Naive thymus-derived CD4-positive, alpha-beta T cell (primary cell): ENCODE results near the gene OLFM4. TPM values are rescaled to one million over a fixed set of nuclear protein-coding genes. Genes with fewer than 3 reads are reported as not detected.
"Not testable (repeated sequence)": the region's sequence is repeated elsewhere in the genome, so short reads cannot be mapped to it uniquely, and the experiment has no call there.

Experiments
- ATAC-seq: fragments of 150-1000 bp; cut with Tn5 transposase; 2 replicates; pipeline ENCODE4 v1.10.0; 2021; ENCODE audit warnings: mild to moderate bottlenecking, moderate library complexity
- CTCF ChIA-PET: fragments of 350-600 bp; sonication (Branson Sonifier 250); formaldehyde crosslinking; loops from one replicate; lab custom pipeline; 2021; ENCODE audit warnings: antibody characterized with exemption; lab: Charles Lee
- POLR2A ChIA-PET: fragments of 350-600 bp; sonication (Branson Sonifier 250); formaldehyde crosslinking; loops from one replicate; lab custom pipeline; 2021; ENCODE audit warnings: antibody characterized with exemption, inconsistent platforms; lab: Charles Lee
- DNase-seq, 9 donors: peaks; one replicate each; pipeline versions ENCODE4 v3.0.0 to v3.0.0-alpha.2; 2020 to 2022; ENCODE audit warnings: mixed read lengths in 1 of 9
- H3K27ac ChIP-seq: one replicate; pipeline ENCODE4 v1.7.0; 2013; ENCODE audit warnings: mild to moderate bottlenecking, low read depth, low read length, moderate library complexity
- H3K27me3 ChIP-seq, 2 donors: one replicate each; pipeline ENCODE4 v1.7.0; 2013; ENCODE audit warnings: low read length in 2 of 2, mild to moderate bottlenecking in 2 of 2, moderate library complexity in 2 of 2; ENCODE audit not compliant: control insufficient read depth in 2 of 2, insufficient read depth in 2 of 2
- H3K36me3 ChIP-seq, 3 experiments: 1 replicate in 2 of 3; 2 replicates in 1 of 3; pipeline ENCODE4 v1.7.0; 2013; ENCODE audit warnings: low read length in 3 of 3, mild to moderate bottlenecking in 3 of 3, moderate library complexity in 1 of 3; ENCODE audit not compliant: insufficient read depth in 3 of 3, control insufficient read depth in 2 of 3
- H3K4me1 ChIP-seq, 2 donors: one replicate each; pipeline ENCODE4 v1.7.0; 2013; ENCODE audit warnings: low read length in 2 of 2, mild to moderate bottlenecking in 2 of 2, moderate library complexity in 1 of 2; ENCODE audit not compliant: control insufficient read depth in 2 of 2, insufficient read depth in 2 of 2
- H3K4me3 ChIP-seq: 2 replicates; pipeline ENCODE4 v1.7.0; 2013; ENCODE audit warnings: mild to moderate bottlenecking, low read length
- H3K9me3 ChIP-seq, 3 experiments: 1 replicate in 2 of 3; 2 replicates in 1 of 3; pipeline ENCODE4 v1.7.0; 2013; ENCODE audit warnings: low read length in 3 of 3; ENCODE audit not compliant: control insufficient read depth in 2 of 3
- H3K27ac Mint-ChIP-seq, 9 donors: one replicate each; pipeline ENCODE4 v1.8.0; 2020 to 2022; ENCODE audit warnings: mixed read lengths in 9 of 9, mild to moderate bottlenecking in 8 of 9, moderate library complexity in 5 of 9, inconsistent platforms in 2 of 9
- H3K27me3 Mint-ChIP-seq, 5 donors: one replicate each; pipeline ENCODE4 v1.8.0; 2021 to 2022; ENCODE audit warnings: mixed read lengths in 5 of 5, mild to moderate bottlenecking in 1 of 5
- H3K36me3 Mint-ChIP-seq, 5 donors: one replicate each; pipeline ENCODE4 v1.8.0; 2020 to 2022; ENCODE audit warnings: mixed read lengths in 5 of 5, mild to moderate bottlenecking in 3 of 5, inconsistent platforms in 1 of 5
- H3K4me1 Mint-ChIP-seq, 7 donors: one replicate each; pipeline ENCODE4 v1.8.0; 2020 to 2022; ENCODE audit warnings: mixed read lengths in 7 of 7, mild to moderate bottlenecking in 3 of 7, inconsistent platforms in 1 of 7
- H3K4me3 Mint-ChIP-seq, 10 donors: one replicate each; pipeline ENCODE4 v1.8.0; 2020 to 2022; ENCODE audit warnings: mild to moderate bottlenecking in 10 of 10, mixed read lengths in 10 of 10, moderate library complexity in 6 of 10, inconsistent platforms in 2 of 10
- H3K9me3 Mint-ChIP-seq, 11 donors: one replicate each; pipeline ENCODE4 v1.8.0; 2020 to 2022; ENCODE audit warnings: mixed read lengths in 11 of 11, mild to moderate bottlenecking in 4 of 11, inconsistent platforms in 1 of 11, moderate library complexity in 1 of 11
- intact Hi-C, 2 donors: fragments of 100-400 bp; cut with micrococcal nuclease; formaldehyde crosslinking; loops; one replicate each; pipeline ENCODE4 v1.15.1; 2023
- polyA plus RNA-seq, 2 donors: library from polyadenylated mRNA; unstranded; fragments of 300-500 nt; fragmentation: Illumina TruSeq; gene quantifications; one replicate each; pipeline ENCODE4 v1.2.3, GENCODE V29; 2021
- total RNA-seq, 6 experiments: library from RNA in 5 of 6; stranded (reverse) in 5 of 6; gene quantifications; 1 replicate in 5 of 6; 2 replicates in 1 of 6; pipeline ENCODE4 v1.2.3 and lab custom pipeline; 2021 to 2026

Gene OLFM4
- total and polyA plus RNA-seq, 7 experiments from 2014 or later, result not detected

DNA sequence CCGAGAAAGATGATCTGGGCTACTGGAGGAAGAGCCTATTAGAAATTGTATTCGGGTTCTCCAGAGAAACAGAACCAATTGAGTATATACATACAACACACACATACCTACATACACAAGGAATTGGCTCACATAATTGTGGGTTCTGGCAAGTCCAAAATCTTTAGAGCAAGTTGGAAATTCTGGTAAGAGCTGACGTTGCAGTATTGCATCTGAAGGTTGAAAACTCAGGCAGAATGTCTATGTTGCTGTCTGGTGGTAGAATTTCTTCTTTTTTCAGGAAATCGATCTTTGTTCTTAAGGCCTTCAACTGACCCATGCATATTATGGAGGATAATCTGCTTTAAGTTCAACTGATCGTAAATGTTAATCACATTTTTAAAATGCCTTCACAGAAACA lies 15.5 kb upstream of the OLFM4 start:
- CTCF ChIA-PET, result no interaction called here
- H3K4me3 ChIP-seq, result no peak overlapping the region
- no peaks in the 10 kb centered on the region for H3K4me1 Mint-ChIP-seq

DNA sequence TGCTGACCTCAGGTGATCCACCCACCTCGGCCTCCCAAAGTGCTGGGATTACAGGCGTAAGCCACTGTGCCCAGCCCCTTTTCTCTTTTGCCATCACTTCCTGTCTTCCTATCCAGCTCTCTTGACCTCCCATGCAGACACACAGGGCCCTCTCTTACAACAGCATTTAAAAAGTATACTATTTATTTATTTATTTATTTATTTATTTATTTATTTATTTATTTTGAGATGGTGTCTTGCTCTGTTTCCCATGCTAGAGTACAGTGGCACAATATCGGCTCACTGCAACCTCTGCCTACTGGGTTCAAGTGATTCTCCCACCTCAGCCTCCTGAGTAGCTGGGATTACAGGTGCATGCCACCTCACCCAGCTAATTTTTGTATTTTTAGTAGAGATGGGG lies 14.6 kb upstream of the OLFM4 start:
- H3K27ac Mint-ChIP-seq, ATAC-seq, H3K4me1 Mint-ChIP-seq, H3K27me3 ChIP-seq, H3K4me3 Mint-ChIP-seq, DNase-seq, intact Hi-C loops, CTCF ChIA-PET, POLR2A ChIA-PET, H3K36me3 Mint-ChIP-seq, H3K36me3 ChIP-seq, H3K4me3 ChIP-seq, H3K9me3 ChIP-seq, H3K27ac ChIP-seq, H3K4me1 ChIP-seq: not testable (repeated sequence)
- Mint-ChIP-seq H3K9me3 (peaks cover 0 to 11% (median 0%) of the 10 kb centered on the region in 11 donors), H3K27me3 (peaks cover 2 to 37% (median 23%) of the 10 kb centered on the region in 5 donors)

More for the DNA sequence above, 15.5 kb upstream of the OLFM4 start:
- ATAC-seq (no peak), DNase-seq (no peak)
- no peaks in the 10 kb centered on the region for H3K9me3 ChIP-seq
- peaks cover 0 to 11% (median 0%) of the 10 kb centered on the region in 11 donors for H3K9me3 Mint-ChIP-seq
- POLR2A ChIA-PET, result no interaction called here
- H3K4me3 Mint-ChIP-seq, result no peak overlapping the region
- no peak overlapping the region for H3K27ac Mint-ChIP-seq
- H3K27ac ChIP-seq, result no peak overlapping the region
- no peaks in the 10 kb centered on the region for H3K4me1 ChIP-seq
- H3K36me3 ChIP-seq, result no peaks in the 10 kb centered on the region
- no peaks in the 10 kb centered on the region for H3K27me3 ChIP-seq
- peaks cover 2 to 35% (median 26%) of the 10 kb centered on the region in 5 donors for H3K27me3 Mint-ChIP-seq
- no peaks in the 10 kb centered on the region for H3K36me3 Mint-ChIP-seq
- intact Hi-C loops, result no loop called here

DNA sequence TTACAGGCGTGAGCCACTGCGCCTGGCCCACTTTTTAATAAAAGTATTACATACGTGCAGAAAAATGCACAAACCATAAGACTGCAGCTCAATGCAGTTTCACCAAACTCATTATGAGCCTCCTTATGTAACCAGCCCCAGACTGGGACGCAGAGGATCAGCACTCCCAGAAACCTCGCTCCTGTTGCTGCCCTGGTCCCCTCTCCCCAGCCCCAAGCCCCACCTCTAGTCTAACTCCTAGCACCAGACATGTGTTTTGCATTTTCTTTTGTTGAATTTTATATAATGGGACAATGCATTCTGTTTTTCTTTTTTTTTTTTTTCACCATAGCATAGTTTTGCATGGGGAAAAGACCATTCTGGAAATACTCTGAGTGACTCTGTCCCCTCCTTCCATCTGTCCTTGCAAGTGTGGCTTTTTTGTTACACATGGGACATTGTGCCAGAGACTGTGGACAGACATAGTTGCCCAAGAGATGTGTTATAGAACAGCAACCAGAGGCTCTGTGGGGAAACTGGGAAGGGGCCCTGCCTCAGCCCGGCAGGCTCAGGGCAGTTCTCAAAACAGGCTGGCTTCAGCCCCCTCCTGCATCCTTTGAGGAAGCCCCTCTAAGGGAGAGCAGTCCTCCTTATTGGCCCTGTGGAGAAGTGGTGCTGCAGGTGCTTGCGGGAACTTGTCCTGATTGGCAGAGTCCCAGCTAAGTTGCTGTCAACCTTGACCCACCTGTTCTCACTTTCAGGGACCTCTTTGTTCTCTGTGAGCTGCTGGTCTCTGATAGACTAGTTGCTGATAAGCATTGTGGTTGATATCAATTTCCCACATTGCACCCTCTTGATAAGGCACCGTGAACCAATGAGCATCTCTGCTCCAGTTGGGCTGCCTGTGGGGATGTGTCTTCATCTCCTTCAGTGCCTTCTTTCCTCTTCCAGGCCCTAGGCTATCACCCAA lies 13.8 kb upstream of the OLFM4 start:
- H3K27ac ChIP-seq, result no peak overlapping the region
- no peaks in the 10 kb centered on the region for H3K9me3 ChIP-seq
- H3K36me3 ChIP-seq, result no peaks in the 10 kb centered on the region
- intact Hi-C loops, result no loop called here
- ChIA-PET POLR2A (no interaction called here), CTCF (no interaction called here)
- DNase-seq (no peak), ATAC-seq (no peak)
- no peak overlapping the region for H3K4me3 ChIP-seq
- no peaks in the 10 kb centered on the region for H3K4me1 ChIP-seq
- peaks cover 0 to 11% (median 0%) of the 10 kb centered on the region in 11 donors for H3K9me3 Mint-ChIP-seq
- no peaks in the 10 kb centered on the region for H3K36me3 Mint-ChIP-seq
- H3K4me3 Mint-ChIP-seq, result no peak overlapping the region
- H3K27ac Mint-ChIP-seq, result no peak overlapping the region
- no peaks in the 10 kb centered on the region for H3K27me3 ChIP-seq
- peaks cover 2 to 34% (median 22%) of the 10 kb centered on the region in 5 donors for H3K27me3 Mint-ChIP-seq
- no peaks in the 10 kb centered on the region for H3K4me1 Mint-ChIP-seq

DNA sequence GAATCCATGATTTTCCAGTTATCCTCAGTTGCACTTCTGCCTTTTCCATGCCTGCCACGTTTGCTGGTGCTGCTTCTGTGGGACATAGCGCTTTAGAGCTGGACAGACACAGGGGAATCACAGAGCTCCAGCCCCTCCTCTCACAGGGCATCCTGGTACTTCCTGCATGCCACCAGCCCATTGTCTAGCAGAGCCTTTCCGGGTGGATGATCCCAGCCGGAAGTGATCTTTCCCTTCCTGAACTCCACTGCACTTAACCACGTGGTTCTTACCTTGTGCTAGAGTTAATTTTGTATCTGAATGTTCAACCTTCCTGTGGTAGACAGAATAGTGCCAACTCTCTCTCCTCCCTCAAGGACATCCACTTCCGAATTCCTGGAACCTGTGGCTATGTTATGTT lies 12.6 kb upstream of the OLFM4 start:
- Histone ChIP-seq H3K27me3 (no peaks in the 10 kb centered on the region), H3K36me3 (no peaks in the 10 kb centered on the region), H3K4me3 (no peak overlapping the region), H3K9me3 (no peaks in the 10 kb centered on the region), H3K4me1 (no peaks in the 10 kb centered on the region), H3K27ac (no peak overlapping the region)
- intact Hi-C loops, result no loop called here
- DNase-seq, result no peak
- CTCF ChIA-PET, result interaction anchor here (0.6 kb wide), 1 partner anchor 236 kb away, joined by 3 read pairs; no protein-coding TSS in a partner anchor
- no peaks in the 10 kb centered on the region for H3K4me1 Mint-ChIP-seq
- no peak for ATAC-seq
- no peak overlapping the region for H3K4me3 Mint-ChIP-seq
- H3K9me3 Mint-ChIP-seq, result peaks cover 0 to 8% (median 0%) of the 10 kb centered on the region in 11 donors
- peaks cover 2 to 34% (median 22%) of the 10 kb centered on the region in 5 donors for H3K27me3 Mint-ChIP-seq
- POLR2A ChIA-PET, result no interaction called here
- H3K27ac Mint-ChIP-seq, result no peak overlapping the region
- H3K36me3 Mint-ChIP-seq, result no peaks in the 10 kb centered on the region

DNA sequence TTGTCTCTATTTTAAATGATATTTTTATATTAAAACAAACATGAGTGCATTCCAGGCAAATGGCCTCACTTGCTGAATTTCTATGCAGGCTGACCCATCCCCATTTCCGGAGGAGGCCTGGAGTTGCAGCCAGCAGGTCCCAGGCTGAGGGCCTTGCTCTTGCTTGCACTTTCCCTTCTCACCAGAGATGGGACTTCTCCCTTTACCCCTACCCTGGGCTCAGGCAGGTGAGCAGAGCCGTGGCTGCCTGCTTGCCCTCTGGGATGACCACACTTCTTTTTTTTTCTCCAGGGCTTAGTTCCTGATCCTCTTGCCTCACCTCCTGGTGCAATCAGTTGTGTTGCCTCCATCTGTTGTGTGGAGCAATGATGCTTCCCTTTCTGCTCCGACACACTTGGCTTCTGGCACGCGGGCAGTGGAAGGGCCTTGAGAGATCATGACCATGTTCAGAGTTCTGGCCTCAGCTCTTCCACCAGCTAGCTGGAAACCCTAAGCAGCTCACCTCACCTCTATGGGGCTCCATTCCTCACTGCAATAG lies 11.1 kb upstream of the OLFM4 start:
- H3K27ac ChIP-seq, result no peak overlapping the region
- no peaks in the 10 kb centered on the region for H3K9me3 ChIP-seq
- CTCF ChIA-PET, result no interaction called here
- ATAC-seq, result no peak
- H3K4me1 ChIP-seq, result no peaks in the 10 kb centered on the region
- no peak overlapping the region for H3K27ac Mint-ChIP-seq
- peaks cover 0 to 8% (median 0%) of the 10 kb centered on the region in 11 donors for H3K9me3 Mint-ChIP-seq
- H3K4me3 ChIP-seq, result no peak overlapping the region
- no peaks in the 10 kb centered on the region for H3K36me3 ChIP-seq
- POLR2A ChIA-PET, result no interaction called here
- H3K4me3 Mint-ChIP-seq, result no peak overlapping the region
- no peak for DNase-seq
- H3K4me1 Mint-ChIP-seq, result no peaks in the 10 kb centered on the region
- no peaks in the 10 kb centered on the region for H3K36me3 Mint-ChIP-seq
- intact Hi-C loops, result no loop called here
- no peaks in the 10 kb centered on the region for H3K27me3 ChIP-seq
- peaks cover 2 to 23% (median 17%) of the 10 kb centered on the region in 5 donors for H3K27me3 Mint-ChIP-seq

DNA sequence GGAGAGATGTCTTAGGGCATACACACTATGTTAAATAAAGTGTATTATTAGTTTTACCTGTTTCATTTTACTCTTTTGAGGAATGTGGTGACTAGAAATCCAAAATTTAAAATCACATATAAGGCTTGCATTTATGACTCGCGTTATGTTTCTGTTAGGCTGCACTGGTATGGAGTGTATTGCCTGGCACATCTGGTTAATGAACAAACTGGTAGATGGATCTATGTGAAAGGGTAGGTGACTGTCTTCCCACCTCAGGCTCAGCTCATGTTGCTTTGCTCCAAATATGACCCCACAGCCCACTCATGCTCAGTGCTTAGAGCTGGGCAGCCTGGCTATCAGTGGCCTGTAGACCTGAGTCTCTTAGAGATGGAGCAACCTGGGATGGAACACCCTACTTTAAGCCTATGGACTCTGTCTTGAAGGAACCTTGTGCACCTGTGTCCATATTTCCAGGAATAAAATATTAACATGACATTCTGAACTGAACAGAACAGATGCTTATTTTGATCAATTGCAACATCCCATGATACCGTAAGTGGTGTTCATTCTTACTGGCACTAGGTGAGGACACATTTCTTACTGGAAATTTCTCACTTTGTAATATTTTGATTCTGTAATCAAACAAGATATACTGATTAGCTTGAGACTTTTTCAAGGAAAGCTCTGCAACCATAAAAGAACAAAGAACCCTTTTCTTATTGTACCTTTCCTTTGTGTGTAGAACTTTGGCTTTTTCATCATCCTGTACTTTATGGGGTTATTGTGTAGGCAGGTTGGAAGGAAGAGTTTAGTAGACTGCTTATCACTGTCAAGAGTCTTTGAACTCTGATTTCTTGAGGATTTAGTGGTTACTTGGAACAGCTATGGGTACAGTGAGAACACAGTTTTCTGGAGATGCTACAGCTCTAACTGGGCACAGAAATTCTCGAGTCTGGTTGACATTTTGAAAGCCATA lies 9.6 kb upstream of the OLFM4 start:
- Mint-ChIP-seq H3K27ac (no peak overlapping the region), H3K4me3 (no peak overlapping the region), H3K36me3 (no peaks in the 10 kb centered on the region), H3K9me3 (peaks cover 0 to 8% (median 0%) of the 10 kb centered on the region in 11 donors), H3K27me3 (peaks cover 0 to 23% (median 15%) of the 10 kb centered on the region in 5 donors), H3K4me1 (no peaks in the 10 kb centered on the region)
- H3K36me3 ChIP-seq, result no peaks in the 10 kb centered on the region
- H3K27ac ChIP-seq, result no peak overlapping the region
- H3K4me1 ChIP-seq, result no peaks in the 10 kb centered on the region
- H3K9me3 ChIP-seq, result no peaks in the 10 kb centered on the region
- ChIA-PET POLR2A (no interaction called here), CTCF (no interaction called here)
- H3K4me3 ChIP-seq, result no peak overlapping the region
- H3K27me3 ChIP-seq, result no peaks in the 10 kb centered on the region
- intact Hi-C loops, result no loop called here
- no peak for DNase-seq
- no peak for ATAC-seq
